Spleen (tissue), 7 donors: ENCODE data around the gene QDPR.
"Not testable (repeated sequence)": the region's sequence is repeated elsewhere in the genome, so short reads cannot be mapped to it uniquely, and the experiment has no call there.

ENCODE experiments used
- CTCF ChIP-seq, 11 experiments: fragments of 200-600 bp in 7 of 11; fragments of 450-650 bp in 4 of 11; sonication (generic) in 4 of 11; IDR thresholded peaks in 8 of 11; conservative IDR thresholded peaks in 3 of 11; 1 replicate in 7 of 11; 2 replicates in 4 of 11; pipeline versions ENCODE4 v1.4.0 to v1.8.0; 2016 to 2021; ENCODE audit warnings: antibody characterized with exemption in 11 of 11, inconsistent platforms in 4 of 11, mild to moderate bottlenecking in 1 of 11
- POLR2A ChIP-seq, 3 donors: fragments of 450-650 bp; IDR thresholded peaks; one replicate each; pipeline ENCODE4 v1.5.1; 2017; ENCODE audit warnings: antibody characterized with exemption in 3 of 3, mild to moderate bottlenecking in 1 of 3
- donor health status: DM: no; HTN: no; CAD: no; lungs with moderate emphysema.
- donor health status: DM: no; HTN: no; CAD: no.
- donor health status: DM: no; HTN: no; CAD: no.

GRCh38 chr4:17442477-17442876 is 69.4 kb downstream of the QDPR start:
- TF ChIP-seq CTCF (IDR thresholded peaks at IDR 0.05 in 8 of 11, conservative IDR thresholded peaks at IDR 0.05 in 3 of 11); POLR2A (IDR thresholded peaks at IDR 0.05): not testable (repeated sequence)
